HepG2 (cell line): ENCODE measurements around the gene ORMDL3. TPM values are rescaled to one million over a fixed set of nuclear protein-coding genes. Genes with fewer than 3 reads are reported as not detected.
A peak's percentile ranks its signal among the peaks of the same experiment; 100 is the strongest.

ENCODE experiments used
- ATAC-seq: fragments of 200-7000 bp; cut with Tn5 transposase; 3 replicates; pipeline ENCODE4 v1.9.1; 2020; ENCODE audit warnings: mild to moderate bottlenecking, moderate library complexity
- BruUV-seq: library from RNA; stranded (reverse); fragments of 400-500 nt; replicated peaks from 2 replicates; lab custom pipeline; 2021; lab: Mats Ljungman, UMichigan
- CTCF ChIA-PET: fragments of 300-600 bp; formaldehyde crosslinking; extraction: SDS; loops from one replicate; lab custom pipeline; 2021; ENCODE audit warnings: low total read pairs, inconsistent platforms, low intra/inter-chr PET ratio; lab: Yijun Ruan, JAX
- POLR2A ChIA-PET: fragments of 350-600 bp; sonication (Branson Sonifier 250); formaldehyde crosslinking; loops from one replicate; lab custom pipeline; 2020; ENCODE audit warnings: antibody characterized with exemption, inconsistent platforms; lab: Yijun Ruan, JAX
- DNase-seq: peaks from one replicate; pipeline ENCODE4 v3.0.0-alpha.2; 2015; ENCODE audit warnings: low spot score
- FAIRE-seq: peaks from 3 replicates; lab custom pipeline; 2011; peaks lifted over from hg19 to GRCh38; lab: Jason Lieb, UNC
- H2AFZ ChIP-seq: one replicate; pipeline ENCODE4 v1.6.1; 2011; ENCODE audit warnings: low read length, inconsistent platforms
- H3K27ac ChIP-seq: fragments of 300-600 bp; 3 replicates; pipeline ENCODE4 v1.8.0; 2011; ENCODE audit warnings: mixed run types, mild to moderate bottlenecking, mixed read lengths, low read length, inconsistent platforms; ENCODE audit not compliant: insufficient read depth; ENCODE audit errors: extremely low read length
- H3K27me3 ChIP-seq, 2 experiments: fragments of 200-600 bp in 1 of 2; 2 replicates in 1 of 2; 3 replicates in 1 of 2; pipeline versions ENCODE4 v1.6.0 to v1.8.0; 2011; ENCODE audit warnings: low read length in 2 of 2, mild to moderate bottlenecking in 2 of 2, moderate library complexity in 2 of 2, inconsistent platforms in 1 of 2; ENCODE audit not compliant: insufficient read depth in 2 of 2, control insufficient read depth in 1 of 2
- H3K36me3 ChIP-seq, 2 experiments: fragments of 200-600 bp in 1 of 2; replicated peaks in 1 of 2; 2 replicates in 1 of 2; 3 replicates in 1 of 2; pipeline versions ENCODE4 v1.5.1 to v1.8.0; 2011; ENCODE audit warnings: low read length in 2 of 2, inconsistent platforms in 1 of 2; ENCODE audit not compliant: insufficient read depth in 2 of 2, control insufficient read depth in 1 of 2
- H3K4me1 ChIP-seq: 2 replicates; pipeline ENCODE4 v1.5.1; 2012; ENCODE audit warnings: low read length, inconsistent platforms; ENCODE audit not compliant: insufficient read depth
- H3K4me2 ChIP-seq: 2 replicates; pipeline ENCODE4 v1.6.0; 2011; ENCODE audit warnings: low read depth, low read length, inconsistent platforms
- H3K4me3 ChIP-seq, 3 experiments: fragments of 200-600 bp in 1 of 3; sonication (generic), shearing (Covaris generic) in 1 of 3; replicated peaks in 1 of 3; 2 replicates each; pipeline ENCODE4 v1.5.1; 2011 to 2016; ENCODE audit warnings: low read length in 3 of 3, inconsistent platforms in 2 of 3, low read depth in 2 of 3, mild to moderate bottlenecking in 2 of 3, control low read depth in 1 of 3, mixed read lengths in 1 of 3; ENCODE audit not compliant: insufficient read depth in 1 of 3
- H3K79me2 ChIP-seq: one replicate; pipeline ENCODE4 v1.6.1; 2011; ENCODE audit warnings: low read length, inconsistent platforms; ENCODE audit not compliant: insufficient read depth
- H3K9ac ChIP-seq: 2 replicates; pipeline ENCODE4 v1.6.0; 2011; ENCODE audit warnings: mild to moderate bottlenecking, low read depth, low read length, inconsistent platforms; ENCODE audit not compliant: insufficient read depth
- H3K9me3 ChIP-seq: 2 replicates; pipeline ENCODE4 v1.5.1; 2012; ENCODE audit warnings: mild to moderate bottlenecking, low read length
- H4K20me1 ChIP-seq: 2 replicates; pipeline ENCODE4 v1.6.0; 2011; ENCODE audit warnings: inconsistent platforms, mild to moderate bottlenecking, low read length, moderate library complexity; ENCODE audit not compliant: insufficient read depth
- AHDC1 ChIP-seq: sonication (generic); formaldehyde crosslinking; IDR thresholded peaks from 2 replicates; pipeline ENCODE4 v1.5.1; 2020; ENCODE audit warnings: mild to moderate bottlenecking, missing genetic modification reagents, borderline replicate concordance
- PAXIP1 ChIP-seq: sonication (generic); formaldehyde crosslinking; conservative IDR thresholded peaks from 2 replicates; pipeline ENCODE4 v1.4.0; 2020; ENCODE audit warnings: mild to moderate bottlenecking, missing genetic modification reagents, moderate library complexity
- PRDM4 ChIP-seq: sonication (generic); formaldehyde crosslinking; IDR thresholded peaks from 2 replicates; pipeline ENCODE4 v1.9.0; 2021; ENCODE audit warnings: missing genetic modification reagents, borderline replicate concordance
- ZNF136 ChIP-seq: sonication (generic); formaldehyde crosslinking; IDR thresholded peaks from 2 replicates; pipeline ENCODE4 v1.8.1; 2022; ENCODE audit warnings: low read depth, mild to moderate bottlenecking, moderate library complexity, missing genetic modification reagents
- ZNF616 ChIP-seq: sonication (generic); formaldehyde crosslinking; IDR thresholded peaks from 2 replicates; pipeline ENCODE4 v1.5.0; 2020; ENCODE audit warnings: low read depth, mild to moderate bottlenecking, missing genetic modification reagents
- ZNF652 ChIP-seq: IDR thresholded peaks from 2 replicates; pipeline ENCODE4 v1.6.1; 2016; ENCODE audit warnings: low read depth, borderline replicate concordance
- ZNF724P ChIP-seq: sonication (generic); formaldehyde crosslinking; IDR thresholded peaks from 2 replicates; pipeline ENCODE4 v1.8.0; 2022; ENCODE audit warnings: missing genetic modification reagents, borderline replicate concordance
- ZNF737 ChIP-seq: sonication (generic); formaldehyde crosslinking; IDR thresholded peaks from 2 replicates; pipeline ENCODE4 v1.5.0; 2020; ENCODE audit warnings: missing genetic modification reagents, mild to moderate bottlenecking, borderline replicate concordance
- ZNF879 ChIP-seq: sonication (generic); formaldehyde crosslinking; IDR thresholded peaks from 2 replicates; pipeline ENCODE4 v1.8.1; 2023; ENCODE audit warnings: missing genetic modification reagents
- WGBS: methylation state at CpG from one replicate; pipeline ENCODE4 v1.1.6; 2017; ENCODE audit warnings: low lambda C conversion rate; 5-methylcytosine and 5-hydroxymethylcytosine counted together
- in situ Hi-C: cut with HindIII; loops from 2 replicates; pipeline ENCODE4 v1.10.0; 2017; ENCODE audit warnings: low pct_unique_long_range_greater_than_20kb; ENCODE audit not compliant: extremely low pct_ligation_motif_present
- intact Hi-C: fragments of 100-400 bp; cut with micrococcal nuclease; formaldehyde crosslinking; loops from one replicate; pipeline ENCODE4 v1.10.0; 2022; ENCODE audit not compliant: unreplicated experiment
- polyA plus RNA-seq, 8 experiments: library from polyadenylated mRNA; depleted of rRNA in 3 of 8; stranded (reverse) in 7 of 8; unstranded in 1 of 8; fragments of >200 nt; fragmentation: Illumina TruSeq in 4 of 8; extraction: Trizol in 4 of 8; gene quantifications; 2 replicates each; pipeline versions ENCODE4 v1.2.1 to v1.2.3, GENCODE V29; 2011 to 2016; ENCODE audit warnings: low read depth in 4 of 8, missing spikeins in 1 of 8, mixed read lengths in 1 of 8; ENCODE audit not compliant: insufficient read depth in 1 of 8
- total RNA-seq, 5 experiments: library from RNA; depleted of rRNA; stranded (reverse); fragments of >200 nt; fragmentation: Illumina TruSeq; extraction: Trizol; gene quantifications; 2 replicates each; pipeline ENCODE4 v1.2.3, GENCODE V29; 2016; ENCODE audit warnings: low read depth in 1 of 5

The ORMDL3 gene
- total and polyA plus RNA-seq, 2 of the 13 experiments (the other 11 are each of a cell fraction or from before 2014, with no cell fraction given) = 181 to 384 TPM

GRCh38 chr17:39923230-39923629 lies 4.2 kb downstream of the ORMDL3 start (continued):
- TF ChIP-seq AHDC1 (CRISPR knock-in tag) = 0 out of 2 replicates have a peak, but pooled peaks have one; percentile 41
- TF ChIP-seq ZNF879 (CRISPR knock-in tag) = 0 out of 2 replicates have a peak, but pooled peaks have one; percentile 32
- TF ChIP-seq ZNF737 (CRISPR knock-in tag) = no peak
- peak; percentile 44; the same call in 1 of the 2 replicates for TF ChIP-seq ZNF136
- TF ChIP-seq ZNF724P (CRISPR knock-in tag) = 0 out of 2 replicates have a peak, but pooled peaks have one; percentile 32

- H3K27me3 ChIP-seq = no peaks in the 10 kb centered on the region; a peak in 1 of 5 replicates
- FAIRE-seq (peak; percentile 48), DNase-seq (no peak), ATAC-seq (no peak)
- no TSS peak for BruUV-seq
- no peak overlapping the region for H2AFZ ChIP-seq
- in situ Hi-C loops = loop anchor here (5.0 kb wide), 1 partner anchor 50 kb away; no protein-coding TSS in a partner anchor
- WGBS = 43% methylated on average over 6 of the region's 6 CpGs
- H3K4me1 ChIP-seq = peaks cover 89% of the 10 kb centered on the region
- ChIA-PET POLR2A (interaction anchor here (0.5 to 2.3 kb wide), 3 partner anchors 17 to 219 kb away, joined by 3 to 8 read pairs (median 3); no protein-coding TSS in a partner anchor), CTCF (no interaction called here)
- H3K79me2 ChIP-seq = peaks cover 46% of the 10 kb centered on the region
- peaks cover 11% of the 10 kb centered on the region; the same call in 1 of the 2 replicates for H4K20me1 ChIP-seq
- peaks cover 25 to 26% of the 10 kb centered on the region in 2 experiments for H3K36me3 ChIP-seq
- H3K9me3 ChIP-seq = no peaks in the 10 kb centered on the region
- H3K4me3 ChIP-seq = peak overlapping the region in 1 of 3 experiments; percentile 1; a peak in 1 of 6 replicates
- intact Hi-C loops = loop anchor here (10.0 kb wide), 1 partner anchor 183 kb away; the partner anchor contains the start of gene NR1D1
- H3K27ac ChIP-seq = peak overlapping the region; percentile 93
- peak overlapping the region; percentile 23; the same call in 1 of the 2 replicates for H3K4me2 ChIP-seq
- no peak overlapping the region for H3K9ac ChIP-seq
- 0 out of 2 replicates have a peak, but pooled peaks have one; percentile 31 for TF ChIP-seq PAXIP1
- no peak for TF ChIP-seq ZNF616 (CRISPR knock-in tag)
- TF ChIP-seq PRDM4 (CRISPR knock-in tag) = no peak
- TF ChIP-seq ZNF652 (CRISPR knock-in tag) = peak; percentile 68
These were observed 5.4 kb downstream of the ORMDL3 start for GRCh38 chr17:39922006-39922405.
